ENCODE results near the gene VPS41.

DNA sequence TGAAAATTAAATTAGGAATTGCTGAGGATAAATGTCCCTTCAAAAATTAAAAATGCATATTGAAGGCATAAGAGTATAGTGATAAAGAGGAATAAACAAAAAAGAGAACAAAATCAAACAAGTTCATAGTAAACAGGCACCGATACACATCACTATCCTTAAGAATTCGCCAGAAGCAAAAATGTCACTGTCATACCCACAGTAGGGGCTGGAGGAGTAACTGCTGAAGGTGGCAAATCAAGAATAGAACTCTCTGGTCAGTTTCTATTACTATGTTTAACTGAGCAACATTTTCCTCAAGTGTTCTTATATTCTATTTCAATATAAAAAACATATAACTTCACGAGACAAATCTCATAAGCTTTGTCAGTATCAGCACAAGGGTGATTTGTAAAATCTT, 84.0 kb downstream of the VPS41 start:
- TF ChIP-seq SRF (IDR thresholded peaks at IDR 0.05; ENCODE audit: low read depth in 2 of 2, low read length in 2 of 2) (no peak), TAF1 (IDR thresholded peaks at IDR 0.05; ENCODE audit: borderline replicate concordance, low read depth, low read length) (no peak), MXI1 (IDR thresholded peaks at IDR 0.05; ENCODE audit: low read depth, low read length) (no peak), EGR1 (IDR thresholded peaks at IDR 0.05; ENCODE audit: borderline replicate concordance in 1 of 2, low read depth in 2 of 2, low read length in 2 of 2) (no peak), CTCF (IDR thresholded peaks at IDR 0.05 in 2 of 3, conservative IDR thresholded peaks at IDR 0.05 in 1 of 3; ENCODE audit: control insufficient read depth in 2 of 3, extremely low read depth in 1 of 3, insufficient read depth in 1 of 3, low read depth in 3 of 3, low read length in 3 of 3) (no peak), ZNF274 (IDR thresholded peaks at IDR 0.05; ENCODE audit: insufficient read depth, insufficient read length) (no peak)
- TF ChIP-seq, protein P1, sequence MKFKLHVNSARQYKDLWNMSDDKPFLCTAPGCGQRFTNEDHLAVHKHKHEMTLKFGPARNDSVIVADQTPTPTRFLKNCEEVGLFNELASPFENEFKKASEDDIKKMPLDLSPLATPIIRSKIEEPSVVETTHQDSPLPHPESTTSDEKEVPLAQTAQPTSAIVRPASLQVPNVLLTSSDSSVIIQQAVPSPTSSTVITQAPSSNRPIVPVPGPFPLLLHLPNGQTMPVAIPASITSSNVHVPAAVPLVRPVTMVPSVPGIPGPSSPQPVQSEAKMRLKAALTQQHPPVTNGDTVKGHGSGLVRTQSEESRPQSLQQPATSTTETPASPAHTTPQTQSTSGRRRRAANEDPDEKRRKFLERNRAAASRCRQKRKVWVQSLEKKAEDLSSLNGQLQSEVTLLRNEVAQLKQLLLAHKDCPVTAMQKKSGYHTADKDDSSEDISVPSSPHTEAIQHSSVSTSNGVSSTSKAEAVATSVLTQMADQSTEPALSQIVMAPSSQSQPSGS (IDR thresholded peaks at IDR 0.05; ENCODE audit: low read length), result no peak
